IMR-90 (cell line): Measurements from ENCODE around the gene BRAT1. TPM values are rescaled to one million over a fixed set of nuclear protein-coding genes. Genes with fewer than 3 reads are reported as not detected.

Experiments used
- ATAC-seq: fragments of 200-7000 bp; cut with Tn5 transposase; 2 replicates; pipeline ENCODE4 v1.9.1; 2020; ENCODE audit warnings: low read depth, mild to moderate bottlenecking, moderate library complexity
- BruUV-seq: library from RNA; stranded (reverse); fragments of 400-500 nt; replicated peaks from 2 replicates; lab custom pipeline; 2021; lab: Mats Ljungman, UMichigan
- CTCF ChIA-PET: fragments of 300-600 bp; formaldehyde crosslinking; extraction: SDS; loops from one replicate; lab custom pipeline; 2021; ENCODE audit warnings: antibody characterized with exemption; lab: Yijun Ruan, JAX
- POLR2A ChIA-PET: fragments of 300-600 bp; sonication (Branson Sonifier 250); formaldehyde crosslinking; loops from one replicate; lab custom pipeline; 2022; ENCODE audit warnings: antibody characterized with exemption; ENCODE audit not compliant: unreplicated experiment; lab: Charles Lee
- DNase-seq: peaks from one replicate; pipeline ENCODE4 v3.0.0; 2013
- H2AFZ ChIP-seq: replicated peaks from 2 replicates; pipeline ENCODE3; 2013; ENCODE audit warnings: low read length, mild to moderate bottlenecking; ENCODE audit not compliant: poor library complexity
- H2AK5ac ChIP-seq: 2 replicates; pipeline ENCODE4 v1.6.1; 2013; ENCODE audit warnings: low read depth, low read length, inconsistent platforms
- H2AK9ac ChIP-seq: replicated peaks from 2 replicates; pipeline ENCODE3; 2013; ENCODE audit warnings: mild to moderate bottlenecking, low read depth, low read length, moderate library complexity; ENCODE audit not compliant: poor library complexity
- H2BK120ac ChIP-seq: 2 replicates; pipeline ENCODE4 v1.6.1; 2013; ENCODE audit warnings: low read depth, low read length, inconsistent platforms
- H2BK15ac ChIP-seq: 3 replicates; pipeline ENCODE4 v1.6.1; 2013; ENCODE audit warnings: low read depth, low read length, inconsistent platforms
- H2BK20ac ChIP-seq: 2 replicates; pipeline ENCODE4 v1.6.1; 2013; ENCODE audit warnings: low read depth, mild to moderate bottlenecking, inconsistent platforms, low read length, moderate library complexity
- H2BK5ac ChIP-seq: 2 replicates; pipeline ENCODE4 v1.6.1; 2013; ENCODE audit warnings: mild to moderate bottlenecking, low read depth, low read length, inconsistent platforms; ENCODE audit not compliant: poor library complexity, severe bottlenecking
- H3K14ac ChIP-seq: replicated peaks from 2 replicates; pipeline ENCODE4 v1.6.1; 2013; ENCODE audit warnings: low read depth, low read length, inconsistent platforms
- H3K18ac ChIP-seq: 2 replicates; pipeline ENCODE4 v1.6.1; 2013; ENCODE audit warnings: low read depth, low read length, control low read depth
- H3K23ac ChIP-seq: 2 replicates; pipeline ENCODE4 v1.6.1; 2013; ENCODE audit warnings: low read depth, low read length, inconsistent platforms
- H3K27ac ChIP-seq: 2 replicates; pipeline ENCODE4 v1.5.1; 2013; ENCODE audit warnings: mild to moderate bottlenecking, control low read depth, low read length; ENCODE audit not compliant: insufficient read depth
- H3K27me3 ChIP-seq: 2 replicates; pipeline ENCODE4 v1.6.1; 2013; ENCODE audit warnings: low read length; ENCODE audit not compliant: control insufficient read depth, insufficient read depth
- H3K36me3 ChIP-seq: 2 replicates; pipeline ENCODE4 v1.6.1; 2013; ENCODE audit warnings: low read length, mixed read lengths; ENCODE audit not compliant: control insufficient read depth, insufficient read depth
- H3K4ac ChIP-seq: 2 replicates; pipeline ENCODE4 v1.6.1; 2013; ENCODE audit warnings: low read depth, low read length, inconsistent platforms
- H3K4me1 ChIP-seq: 2 replicates; pipeline ENCODE4 v1.6.1; 2013; ENCODE audit warnings: low read length, mixed read lengths; ENCODE audit not compliant: control insufficient read depth, insufficient read depth
- H3K4me2 ChIP-seq: 2 replicates; pipeline ENCODE4 v1.6.1; 2013; ENCODE audit warnings: low read depth, mild to moderate bottlenecking, control low read depth, low read length, moderate library complexity
- H3K4me3 ChIP-seq: 2 replicates; pipeline ENCODE4 v1.5.1; 2013; ENCODE audit warnings: low read depth, mild to moderate bottlenecking, control low read depth, low read length, moderate library complexity; ENCODE audit not compliant: insufficient read depth
- H3K56ac ChIP-seq: 2 replicates; pipeline ENCODE4 v1.6.1; 2013; ENCODE audit warnings: low read length, inconsistent platforms; ENCODE audit not compliant: insufficient read depth; ENCODE audit errors: extremely low read depth
- H3K79me1 ChIP-seq, 2 experiments: 2 replicates each; pipeline ENCODE4 v1.6.1; 2013; ENCODE audit warnings: low read length in 2 of 2, inconsistent platforms in 1 of 2, low read depth in 1 of 2
- H3K9ac ChIP-seq: 2 replicates; pipeline ENCODE4 v1.6.1; 2013; ENCODE audit warnings: low read depth, low read length, control low read depth
- H3K9me1 ChIP-seq: 2 replicates; pipeline ENCODE4 v1.6.1; 2013; ENCODE audit warnings: low read length, inconsistent platforms; ENCODE audit not compliant: insufficient read depth
- H3K9me3 ChIP-seq: 2 replicates; pipeline ENCODE4 v1.6.1; 2013; ENCODE audit warnings: low read length; ENCODE audit not compliant: control insufficient read depth, insufficient read depth
- H4K20me1 ChIP-seq: 2 replicates; pipeline ENCODE4 v1.6.1; 2013; ENCODE audit warnings: low read length, inconsistent platforms; ENCODE audit not compliant: insufficient read depth
- H4K5ac ChIP-seq: 2 replicates; pipeline ENCODE4 v1.6.1; 2013; ENCODE audit warnings: mild to moderate bottlenecking, low read depth, low read length, control low read depth
- H4K8ac ChIP-seq, 2 experiments: 2 replicates each; pipeline ENCODE4 v1.6.1; 2013; ENCODE audit warnings: low read depth in 2 of 2, low read length in 2 of 2, control low read depth in 1 of 2, inconsistent platforms in 1 of 2
- H4K91ac ChIP-seq: 2 replicates; pipeline ENCODE4 v1.6.1; 2013; ENCODE audit warnings: low read depth, low read length, inconsistent platforms; ENCODE audit not compliant: insufficient read depth
- BHLHE40 ChIP-seq: fragments of 150-350 bp; IDR thresholded peaks from 2 replicates; pipeline ENCODE4 v1.6.1; 2016; ENCODE audit warnings: mild to moderate bottlenecking, low read depth, low read length
- CEBPB ChIP-seq: IDR thresholded peaks from 2 replicates; pipeline ENCODE4 v1.6.1; 2012; ENCODE audit warnings: low read depth, low read length, improper control_type of control experiment
- CHD1 ChIP-seq: IDR thresholded peaks from 2 replicates; pipeline ENCODE4 v1.6.1; 2012; ENCODE audit warnings: low read depth, low read length, improper control_type of control experiment
- FOS ChIP-seq: fragments of 150-350 bp; IDR thresholded peaks from 2 replicates; pipeline ENCODE4 v1.6.1; 2016; ENCODE audit warnings: low read depth, low read length
- MAFK ChIP-seq: IDR thresholded peaks from 2 replicates; pipeline ENCODE4 v1.6.1; 2012; ENCODE audit warnings: low read depth, low read length, improper control_type of control experiment
- MAZ ChIP-seq: IDR thresholded peaks from 2 replicates; pipeline ENCODE4 v1.6.1; 2012; ENCODE audit warnings: low read depth, mild to moderate bottlenecking, low read length, improper control_type of control experiment, moderate library complexity, borderline replicate concordance
- NFE2L2 ChIP-seq: fragments of 150-350 bp; IDR thresholded peaks from 2 replicates; pipeline ENCODE4 v1.6.1; 2016; ENCODE audit warnings: low read depth, mild to moderate bottlenecking, low read length
- POLR2A ChIP-seq: IDR thresholded peaks from 2 replicates; pipeline ENCODE4 v1.6.1; 2012; ENCODE audit warnings: mild to moderate bottlenecking, low read depth, low read length
- RAD21 ChIP-seq: IDR thresholded peaks from 2 replicates; pipeline ENCODE4 v1.6.1; 2012; ENCODE audit warnings: low read length, improper control_type of control experiment
- RCOR1 ChIP-seq: IDR thresholded peaks from 2 replicates; pipeline ENCODE4 v1.6.1; 2012; ENCODE audit warnings: mild to moderate bottlenecking, low read length, improper control_type of control experiment; ENCODE audit not compliant: insufficient replicate concordance
- RFX5 ChIP-seq: IDR thresholded peaks from 2 replicates; pipeline ENCODE4 v1.8.0; 2012; ENCODE audit warnings: low read depth, mild to moderate bottlenecking, low read length, moderate library complexity
- SMC3 ChIP-seq: fragments of 150-350 bp; IDR thresholded peaks from 2 replicates; pipeline ENCODE4 v1.6.1; 2016; ENCODE audit warnings: low read depth, mild to moderate bottlenecking, antibody characterized with exemption, low read length, moderate library complexity
- USF2 ChIP-seq: fragments of 150-350 bp; IDR thresholded peaks from 2 replicates; pipeline ENCODE4 v1.6.1; 2017; ENCODE audit warnings: mild to moderate bottlenecking, antibody characterized with exemption, low read length, low read depth
- WGBS, 2 experiments: methylation state at CpG; one replicate each; pipeline versions ENCODE4 v1.1.5 to v1.1.7; 2013; ENCODE audit warnings: missing lambda C conversion rate in 2 of 2; ENCODE audit not compliant: insufficient read length in 1 of 2; ENCODE audit errors: extremely low coverage in 2 of 2; 5-methylcytosine and 5-hydroxymethylcytosine counted together
- dilution Hi-C: fragments of 300-500 bp; cut with HindIII; formaldehyde crosslinking; loops from one replicate; pipeline ENCODE4 v1.14.3; 2018; ENCODE audit warnings: low sequenced_read_pairs; ENCODE audit not compliant: unreplicated experiment
- in situ Hi-C: fragments of 300-500 bp; cut with MboI; formaldehyde crosslinking; loops from 3 replicates; pipeline ENCODE4 v1.14.3; 2019; ENCODE audit warnings: low sequenced_read_pairs, inconsistent platforms, mixed read lengths
- intact Hi-C: fragments of 100-400 bp; cut with micrococcal nuclease; formaldehyde crosslinking; loops from 2 replicates; pipeline ENCODE4 v1.10.0; 2022
- polyA plus RNA-seq, 3 experiments: library from polyadenylated mRNA; depleted of rRNA; stranded (reverse); fragments of >200 nt; gene quantifications; 2 replicates each; pipeline ENCODE4 v1.2.3, GENCODE V29; 2012; ENCODE audit warnings: low replicate concordance in 1 of 3
- total RNA-seq: library from RNA; depleted of rRNA; stranded (reverse); fragments of >200 nt; gene quantifications from 2 replicates; pipeline ENCODE4 v1.2.3, GENCODE V29; 2012
- TF ChIP-seq, protein P1 (sequence below): conservative IDR thresholded peaks from 2 replicates; pipeline ENCODE4 v1.5.1; 2012; ENCODE audit warnings: mild to moderate bottlenecking, low read depth, low read length, improper control_type of control experiment
- TF ChIP-seq, protein P2 (sequence below): fragments of 150-350 bp; IDR thresholded peaks from 2 replicates; pipeline ENCODE4 v1.6.1; 2016; ENCODE audit warnings: low read depth, mild to moderate bottlenecking, low read length, moderate library complexity, borderline replicate concordance

Gene BRAT1
- total and polyA plus RNA-seq, 2 of the 4 experiments (the other 2 are of a cell fraction): 6.8 to 21.9 TPM

- peaks cover 10% of the 10 kb centered on the region for H3K4me1 ChIP-seq
- peaks cover 3% of the 10 kb centered on the region; the same call in 1 of the 2 replicates for H3K27me3 ChIP-seq
- in situ Hi-C loops (no loop called here), intact Hi-C loops (no loop called here), dilution Hi-C loops (no loop called here)
- ChIA-PET POLR2A (no interaction called here), CTCF (no interaction called here)
- H3K9ac ChIP-seq: no peak overlapping the region
- no peak overlapping the region for H4K91ac ChIP-seq
- H3K4me2 ChIP-seq: no peak overlapping the region
- H3K27ac ChIP-seq: no peak overlapping the region
- H2AFZ ChIP-seq: no peak overlapping the region
- no peak overlapping the region for H2BK5ac ChIP-seq
- no peak overlapping the region for H2AK5ac ChIP-seq
- DNase-seq: no peak
- no peak overlapping the region for H3K56ac ChIP-seq
- H4K5ac ChIP-seq: no peak overlapping the region
- no peaks in the 10 kb centered on the region for H3K9me3 ChIP-seq
- WGBS, 2 experiments: 88% methylated on average over 5 of the region's 25 CpGs; no CpG with 5 or more reads in 1 of the 2 experiments
- H3K4me3 ChIP-seq: no peak overlapping the region
- no peak overlapping the region for H2AK9ac ChIP-seq
- H2BK120ac ChIP-seq: no peak overlapping the region
- H4K20me1 ChIP-seq: no peaks in the 10 kb centered on the region
- H4K8ac ChIP-seq: no peak overlapping the region
- H3K9me1 ChIP-seq: 0 out of 2 replicates have a peak, but pooled peaks cover 4% of the 10 kb centered on the region
- no peaks in the 10 kb centered on the region for H3K36me3 ChIP-seq
- ATAC-seq: no peak
- no peak overlapping the region for H3K14ac ChIP-seq
- no peaks in the 10 kb centered on the region for H3K79me1 ChIP-seq
- no TSS peak for BruUV-seq
- H3K23ac ChIP-seq: no peak overlapping the region
- H2BK15ac ChIP-seq: no peak overlapping the region
- H3K4ac ChIP-seq: no peak overlapping the region
- no peak overlapping the region for H3K18ac ChIP-seq
- no peak overlapping the region for H2BK20ac ChIP-seq
- TF ChIP-seq, protein P1, sequence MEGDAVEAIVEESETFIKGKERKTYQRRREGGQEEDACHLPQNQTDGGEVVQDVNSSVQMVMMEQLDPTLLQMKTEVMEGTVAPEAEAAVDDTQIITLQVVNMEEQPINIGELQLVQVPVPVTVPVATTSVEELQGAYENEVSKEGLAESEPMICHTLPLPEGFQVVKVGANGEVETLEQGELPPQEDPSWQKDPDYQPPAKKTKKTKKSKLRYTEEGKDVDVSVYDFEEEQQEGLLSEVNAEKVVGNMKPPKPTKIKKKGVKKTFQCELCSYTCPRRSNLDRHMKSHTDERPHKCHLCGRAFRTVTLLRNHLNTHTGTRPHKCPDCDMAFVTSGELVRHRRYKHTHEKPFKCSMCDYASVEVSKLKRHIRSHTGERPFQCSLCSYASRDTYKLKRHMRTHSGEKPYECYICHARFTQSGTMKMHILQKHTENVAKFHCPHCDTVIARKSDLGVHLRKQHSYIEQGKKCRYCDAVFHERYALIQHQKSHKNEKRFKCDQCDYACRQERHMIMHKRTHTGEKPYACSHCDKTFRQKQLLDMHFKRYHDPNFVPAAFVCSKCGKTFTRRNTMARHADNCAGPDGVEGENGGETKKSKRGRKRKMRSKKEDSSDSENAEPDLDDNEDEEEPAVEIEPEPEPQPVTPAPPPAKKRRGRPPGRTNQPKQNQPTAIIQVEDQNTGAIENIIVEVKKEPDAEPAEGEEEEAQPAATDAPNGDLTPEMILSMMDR: no peak
- no peak for TF ChIP-seq CHD1
- TF ChIP-seq NFE2L2: no peak
- no peak for TF ChIP-seq RCOR1
- no peak for TF ChIP-seq SMC3
- TF ChIP-seq MAZ: no peak
- no peak for TF ChIP-seq BHLHE40
- TF ChIP-seq POLR2A: no peak
- no peak for TF ChIP-seq CEBPB
- no peak for TF ChIP-seq MAFK
- TF ChIP-seq USF2: no peak
- TF ChIP-seq, protein P2, sequence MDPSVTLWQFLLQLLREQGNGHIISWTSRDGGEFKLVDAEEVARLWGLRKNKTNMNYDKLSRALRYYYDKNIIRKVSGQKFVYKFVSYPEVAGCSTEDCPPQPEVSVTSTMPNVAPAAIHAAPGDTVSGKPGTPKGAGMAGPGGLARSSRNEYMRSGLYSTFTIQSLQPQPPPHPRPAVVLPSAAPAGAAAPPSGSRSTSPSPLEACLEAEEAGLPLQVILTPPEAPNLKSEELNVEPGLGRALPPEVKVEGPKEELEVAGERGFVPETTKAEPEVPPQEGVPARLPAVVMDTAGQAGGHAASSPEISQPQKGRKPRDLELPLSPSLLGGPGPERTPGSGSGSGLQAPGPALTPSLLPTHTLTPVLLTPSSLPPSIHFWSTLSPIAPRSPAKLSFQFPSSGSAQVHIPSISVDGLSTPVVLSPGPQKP: no peak
- TF ChIP-seq RFX5: no peak
- TF ChIP-seq FOS: no peak
- no peak for TF ChIP-seq RAD21
These were observed 59.7 kb downstream of the BRAT1 start for GRCh38 chr7:2495418-2496299.
